ENCODE data around the gene THG1L. TPM values are rescaled to one million over a fixed set of nuclear protein-coding genes. Genes with fewer than 3 reads are reported as not detected.

The THG1L gene
- total and polyA plus RNA-seq, 10 of the 15 experiments (the other 5 are each of a cell fraction or from before 2014, with no cell fraction given), result 24.8 to 58.0 (median 34.5) TPM

DNA sequence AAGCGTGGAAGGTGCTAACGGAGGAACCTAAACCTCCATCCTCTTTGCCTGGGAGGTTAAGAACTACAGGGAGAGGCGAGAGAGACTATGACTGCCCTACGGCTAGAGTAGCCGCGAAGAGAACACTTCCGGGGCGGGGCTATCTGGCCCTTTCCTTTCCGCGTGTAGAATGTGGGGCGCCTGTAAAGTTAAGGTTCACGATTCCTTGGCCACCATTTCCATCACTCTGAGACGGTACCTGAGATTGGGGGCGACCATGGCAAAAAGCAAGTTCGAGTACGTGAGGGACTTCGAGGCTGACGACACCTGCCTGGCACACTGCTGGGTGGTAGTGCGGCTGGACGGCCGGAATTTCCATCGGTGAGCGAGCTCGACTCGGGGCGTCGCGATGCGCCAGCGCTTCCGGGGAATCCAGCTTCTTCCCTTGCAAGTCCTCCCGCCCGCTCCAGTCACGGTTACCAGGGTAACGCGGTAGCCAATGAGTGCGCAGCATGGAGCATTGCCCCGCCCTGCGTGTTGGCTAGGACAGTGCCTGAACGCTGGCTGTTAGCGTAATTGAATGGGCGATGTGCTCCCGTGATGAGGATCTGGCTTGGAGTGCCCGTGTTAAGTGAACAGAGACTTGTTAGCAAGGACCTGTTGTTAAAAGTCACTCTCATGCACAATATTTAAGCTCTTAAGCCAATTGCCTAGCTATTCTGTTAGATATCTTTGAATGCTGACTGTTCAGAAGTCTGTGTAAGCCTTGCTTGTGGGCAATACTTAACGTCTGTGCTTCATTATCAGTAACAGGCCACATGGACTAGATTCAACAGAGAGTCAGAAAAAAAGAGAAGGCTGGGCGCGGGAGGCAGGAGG lies at the start of gene THG1L (continued):
- TF ChIP-seq ELK1 (IDR thresholded peaks at IDR 0.05; ENCODE audit: low read depth, low read length), result no peak; the same call in 1 of the 2 replicates
- TF ChIP-seq REST (IDR thresholded peaks at IDR 0.05; ENCODE audit: low read depth, low read length), result no peak
- peak; percentile 55; the same call in 1 of the 2 replicates for TF ChIP-seq MTA2 (IDR thresholded peaks at IDR 0.05; ENCODE audit: low read depth)
- no peak for TF ChIP-seq MEF2A (IDR thresholded peaks at IDR 0.05; ENCODE audit: insufficient read depth, low read depth, low read length)
- peak; percentile 72 for TF ChIP-seq HCFC1 (IDR thresholded peaks at IDR 0.05; ENCODE audit: low read length)
- peak; percentile 90 for TF ChIP-seq LARP7 (IDR thresholded peaks at IDR 0.05)
- TF ChIP-seq NFYA (IDR thresholded peaks at IDR 0.05; ENCODE audit: borderline replicate concordance, low read depth, low read length), result no peak
- TF ChIP-seq, protein P1, sequence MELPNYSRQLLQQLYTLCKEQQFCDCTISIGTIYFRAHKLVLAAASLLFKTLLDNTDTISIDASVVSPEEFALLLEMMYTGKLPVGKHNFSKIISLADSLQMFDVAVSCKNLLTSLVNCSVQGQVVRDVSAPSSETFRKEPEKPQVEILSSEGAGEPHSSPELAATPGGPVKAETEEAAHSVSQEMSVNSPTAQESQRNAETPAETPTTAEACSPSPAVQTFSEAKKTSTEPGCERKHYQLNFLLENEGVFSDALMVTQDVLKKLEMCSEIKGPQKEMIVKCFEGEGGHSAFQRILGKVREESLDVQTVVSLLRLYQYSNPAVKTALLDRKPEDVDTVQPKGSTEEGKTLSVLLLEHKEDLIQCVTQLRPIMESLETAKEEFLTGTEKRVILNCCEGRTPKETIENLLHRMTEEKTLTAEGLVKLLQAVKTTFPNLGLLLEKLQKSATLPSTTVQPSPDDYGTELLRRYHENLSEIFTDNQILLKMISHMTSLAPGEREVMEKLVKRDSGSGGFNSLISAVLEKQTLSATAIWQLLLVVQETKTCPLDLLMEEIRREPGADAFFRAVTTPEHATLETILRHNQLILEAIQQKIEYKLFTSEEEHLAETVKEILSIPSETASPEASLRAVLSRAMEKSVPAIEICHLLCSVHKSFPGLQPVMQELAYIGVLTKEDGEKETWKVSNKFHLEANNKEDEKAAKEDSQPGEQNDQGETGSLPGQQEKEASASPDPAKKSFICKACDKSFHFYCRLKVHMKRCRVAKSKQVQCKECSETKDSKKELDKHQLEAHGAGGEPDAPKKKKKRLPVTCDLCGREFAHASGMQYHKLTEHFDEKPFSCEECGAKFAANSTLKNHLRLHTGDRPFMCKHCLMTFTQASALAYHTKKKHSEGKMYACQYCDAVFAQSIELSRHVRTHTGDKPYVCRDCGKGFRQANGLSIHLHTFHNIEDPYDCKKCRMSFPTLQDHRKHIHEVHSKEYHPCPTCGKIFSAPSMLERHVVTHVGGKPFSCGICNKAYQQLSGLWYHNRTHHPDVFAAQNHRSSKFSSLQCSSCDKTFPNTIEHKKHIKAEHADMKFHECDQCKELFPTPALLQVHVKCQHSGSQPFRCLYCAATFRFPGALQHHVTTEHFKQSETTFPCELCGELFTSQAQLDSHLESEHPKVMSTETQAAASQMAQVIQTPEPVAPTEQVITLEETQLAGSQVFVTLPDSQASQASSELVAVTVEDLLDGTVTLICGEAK (IDR thresholded peaks at IDR 0.05; ENCODE audit: borderline replicate concordance), result peak; percentile 93
- TF ChIP-seq SMARCA5 (IDR thresholded peaks at IDR 0.05), result peak; percentile 96
- peak; percentile 66; the same call in 1 of the 2 replicates for TF ChIP-seq RB1 (IDR thresholded peaks at IDR 0.05; ENCODE audit: borderline replicate concordance)
- TF ChIP-seq, protein P2, sequence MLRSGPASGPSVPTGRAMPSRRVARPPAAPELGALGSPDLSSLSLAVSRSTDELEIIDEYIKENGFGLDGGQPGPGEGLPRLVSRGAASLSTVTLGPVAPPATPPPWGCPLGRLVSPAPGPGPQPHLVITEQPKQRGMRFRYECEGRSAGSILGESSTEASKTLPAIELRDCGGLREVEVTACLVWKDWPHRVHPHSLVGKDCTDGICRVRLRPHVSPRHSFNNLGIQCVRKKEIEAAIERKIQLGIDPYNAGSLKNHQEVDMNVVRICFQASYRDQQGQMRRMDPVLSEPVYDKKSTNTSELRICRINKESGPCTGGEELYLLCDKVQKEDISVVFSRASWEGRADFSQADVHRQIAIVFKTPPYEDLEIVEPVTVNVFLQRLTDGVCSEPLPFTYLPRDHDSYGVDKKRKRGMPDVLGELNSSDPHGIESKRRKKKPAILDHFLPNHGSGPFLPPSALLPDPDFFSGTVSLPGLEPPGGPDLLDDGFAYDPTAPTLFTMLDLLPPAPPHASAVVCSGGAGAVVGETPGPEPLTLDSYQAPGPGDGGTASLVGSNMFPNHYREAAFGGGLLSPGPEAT (IDR thresholded peaks at IDR 0.05; ENCODE audit: low read depth), result peak; percentile 77
- TF ChIP-seq STAT3 (IDR thresholded peaks at IDR 0.05; ENCODE audit: low read depth, low read length), result 0 out of 2 replicates have a peak, but pooled peaks have one; percentile 33
- no peak for TF ChIP-seq MEF2B (IDR thresholded peaks at IDR 0.05; ENCODE audit: partially characterized antibody, poor library complexity, severe bottlenecking)
- peak; percentile 94 for TF ChIP-seq GABPA (IDR thresholded peaks at IDR 0.05; ENCODE audit: low read depth)
- TF ChIP-seq IKZF2 (IDR thresholded peaks at IDR 0.05), result peak; percentile 77 to 80
- no peak for TF ChIP-seq HSF1 (IDR thresholded peaks at IDR 0.05; ENCODE audit: low read depth, low read length)
- no peak for TF ChIP-seq CBX5 (IDR thresholded peaks at IDR 0.05; ENCODE audit: low read depth)

Measured in GM12878 (cell line).